ENCODE results near the gene SLC43A1.

Gene SLC43A1

GRCh38 chr11:57434640-57435546 is 80.6 kb downstream of the SLC43A1 start:
- no peak for DNase-seq (ENCODE audit: low read depth in 1 of 2, low spot score in 1 of 2)
